GM12875 (cell line): ENCODE results near the gene TOGARAM1.

ENCODE experiments used
- H3K4me3 ChIP-seq: one replicate; pipeline ENCODE4 v1.5.1; 2011; ENCODE audit warnings: low read depth, low read length, control low read depth
- TF ChIP-seq, protein P1 (sequence below): IDR thresholded peaks from 2 replicates; pipeline ENCODE4 v1.5.1; 2011; ENCODE audit warnings: low read depth, mild to moderate bottlenecking, control low read depth, inconsistent platforms, low read length, moderate library complexity, borderline replicate concordance; ENCODE audit not compliant: insufficient read depth

TOGARAM1 gene

GRCh38 chr14:44963044-44963528, 1.1 kb downstream of the TOGARAM1 start:
- TF ChIP-seq, protein P1, sequence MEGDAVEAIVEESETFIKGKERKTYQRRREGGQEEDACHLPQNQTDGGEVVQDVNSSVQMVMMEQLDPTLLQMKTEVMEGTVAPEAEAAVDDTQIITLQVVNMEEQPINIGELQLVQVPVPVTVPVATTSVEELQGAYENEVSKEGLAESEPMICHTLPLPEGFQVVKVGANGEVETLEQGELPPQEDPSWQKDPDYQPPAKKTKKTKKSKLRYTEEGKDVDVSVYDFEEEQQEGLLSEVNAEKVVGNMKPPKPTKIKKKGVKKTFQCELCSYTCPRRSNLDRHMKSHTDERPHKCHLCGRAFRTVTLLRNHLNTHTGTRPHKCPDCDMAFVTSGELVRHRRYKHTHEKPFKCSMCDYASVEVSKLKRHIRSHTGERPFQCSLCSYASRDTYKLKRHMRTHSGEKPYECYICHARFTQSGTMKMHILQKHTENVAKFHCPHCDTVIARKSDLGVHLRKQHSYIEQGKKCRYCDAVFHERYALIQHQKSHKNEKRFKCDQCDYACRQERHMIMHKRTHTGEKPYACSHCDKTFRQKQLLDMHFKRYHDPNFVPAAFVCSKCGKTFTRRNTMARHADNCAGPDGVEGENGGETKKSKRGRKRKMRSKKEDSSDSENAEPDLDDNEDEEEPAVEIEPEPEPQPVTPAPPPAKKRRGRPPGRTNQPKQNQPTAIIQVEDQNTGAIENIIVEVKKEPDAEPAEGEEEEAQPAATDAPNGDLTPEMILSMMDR, result no peak
- H3K4me3 ChIP-seq, result peak overlapping the region; percentile 84

DNA sequence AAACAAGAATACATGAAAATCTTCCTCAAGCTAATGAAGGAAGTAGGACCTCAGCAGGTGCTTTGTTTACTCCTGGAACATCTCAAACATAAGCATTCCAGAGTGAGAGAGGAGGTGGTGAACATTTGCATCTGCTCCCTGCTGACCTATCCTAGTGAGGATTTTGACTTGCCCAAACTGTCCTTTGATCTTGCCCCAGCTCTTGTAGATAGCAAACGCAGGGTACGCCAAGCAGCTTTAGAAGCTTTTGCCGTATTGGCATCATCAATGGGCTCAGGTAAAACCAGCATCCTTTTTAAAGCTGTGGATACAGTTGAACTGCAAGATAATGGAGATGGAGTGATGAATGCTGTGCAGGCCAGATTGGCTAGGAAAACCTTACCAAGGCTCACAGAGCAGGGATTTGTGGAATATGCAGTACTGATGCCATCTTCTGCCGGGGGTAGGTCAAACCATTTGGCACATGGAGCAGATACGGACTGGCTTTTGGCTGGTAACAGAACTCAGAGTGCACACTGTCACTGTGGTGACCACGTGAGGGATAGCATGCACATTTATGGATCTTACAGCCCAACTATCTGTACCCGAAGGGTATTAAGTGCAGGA, 1.9 kb downstream of the TOGARAM1 start:
- peak overlapping the region; percentile 84 for H3K4me3 ChIP-seq
- TF ChIP-seq, protein P1, result no peak

- peak overlapping the region; percentile 27 for H3K4me3 ChIP-seq
- TF ChIP-seq, protein P1, result no peak
Observed at GRCh38 chr14:44966601-44967336, 4.8 kb downstream of the TOGARAM1 start.

- TF ChIP-seq, protein P1, result no peak
- H3K4me3 ChIP-seq, result no peak overlapping the region
Observed at GRCh38 chr14:44968714-44969113, 6.7 kb downstream of the TOGARAM1 start.

DNA sequence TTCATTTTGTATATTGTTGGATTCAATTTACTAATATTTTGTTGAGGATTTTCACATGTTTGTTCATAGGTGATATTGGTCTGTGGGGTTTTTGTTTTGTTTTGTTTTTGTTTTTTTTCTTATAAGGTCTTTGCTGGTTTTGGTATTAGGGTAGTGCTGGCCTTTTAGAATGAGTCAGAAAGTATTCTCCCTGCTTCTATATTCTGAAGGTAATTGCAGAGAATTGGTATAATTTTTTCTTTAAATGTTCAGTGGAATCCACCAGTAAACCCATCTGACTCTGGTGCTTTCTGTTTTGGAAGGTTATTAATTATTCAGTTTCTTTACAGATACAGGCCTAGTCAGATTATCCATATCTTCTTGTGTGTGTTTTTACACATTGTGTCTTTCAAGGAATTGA, 8.9 kb downstream of the TOGARAM1 start:
- H3K4me3 ChIP-seq, result no peak overlapping the region
- TF ChIP-seq, protein P1, result no peak

GRCh38 chr14:44971459-44971858, 9.5 kb downstream of the TOGARAM1 start:
- TF ChIP-seq, protein P1, result no peak
- H3K4me3 ChIP-seq, result no peak overlapping the region

GRCh38 chr14:44979273-44979672, 17.3 kb downstream of the TOGARAM1 start:
- TF ChIP-seq, protein P1, result no peak
- H3K4me3 ChIP-seq, result no peak overlapping the region
